HUES48 (cell line): ENCODE measurements around the gene KIAA1755.

Experiments
- H3K27ac ChIP-seq: one replicate; pipeline ENCODE4 v1.7.0; 2013; ENCODE audit warnings: low read depth, low read length, inconsistent platforms
- H3K27me3 ChIP-seq: 2 replicates; pipeline ENCODE4 v1.6.1; 2013; ENCODE audit warnings: mild to moderate bottlenecking, low read length; ENCODE audit not compliant: control insufficient read depth, insufficient read depth
- H3K36me3 ChIP-seq: 2 replicates; pipeline ENCODE4 v1.6.1; 2013; ENCODE audit warnings: low read length; ENCODE audit not compliant: control insufficient read depth, insufficient read depth
- H3K4me1 ChIP-seq: 2 replicates; pipeline ENCODE4 v1.6.1; 2013; ENCODE audit warnings: mild to moderate bottlenecking, low read length; ENCODE audit not compliant: control insufficient read depth, insufficient read depth
- H3K4me3 ChIP-seq: 2 replicates; pipeline ENCODE4 v1.5.1; 2013; ENCODE audit warnings: mild to moderate bottlenecking, low read depth, low read length
- H3K9ac ChIP-seq: 2 replicates; pipeline ENCODE4 v1.6.1; 2013; ENCODE audit warnings: mild to moderate bottlenecking, low read depth, low read length, moderate library complexity
- H3K9me3 ChIP-seq: 2 replicates; pipeline ENCODE4 v1.6.1; 2013; ENCODE audit warnings: low read length; ENCODE audit not compliant: control insufficient read depth, insufficient read depth

KIAA1755 gene

GRCh38 chr20:38216201-38216600, 44.3 kb downstream of the KIAA1755 start:
- H3K9me3 ChIP-seq, result no peaks in the 10 kb centered on the region
- H3K27ac ChIP-seq, result no peak overlapping the region
- no peaks in the 10 kb centered on the region for H3K4me1 ChIP-seq
- H3K4me3 ChIP-seq, result no peak overlapping the region
- H3K27me3 ChIP-seq, result no peaks in the 10 kb centered on the region
- H3K36me3 ChIP-seq, result no peaks in the 10 kb centered on the region
- no peak overlapping the region for H3K9ac ChIP-seq

- H3K4me3 ChIP-seq, result no peak overlapping the region
- no peaks in the 10 kb centered on the region for H3K27me3 ChIP-seq
- H3K4me1 ChIP-seq, result no peaks in the 10 kb centered on the region
- H3K9ac ChIP-seq, result no peak overlapping the region
- H3K36me3 ChIP-seq, result no peaks in the 10 kb centered on the region
- no peak overlapping the region for H3K27ac ChIP-seq
- no peaks in the 10 kb centered on the region for H3K9me3 ChIP-seq
Measured at GRCh38 chr20:38215194-38216182, 45.0 kb downstream of the KIAA1755 start.

DNA sequence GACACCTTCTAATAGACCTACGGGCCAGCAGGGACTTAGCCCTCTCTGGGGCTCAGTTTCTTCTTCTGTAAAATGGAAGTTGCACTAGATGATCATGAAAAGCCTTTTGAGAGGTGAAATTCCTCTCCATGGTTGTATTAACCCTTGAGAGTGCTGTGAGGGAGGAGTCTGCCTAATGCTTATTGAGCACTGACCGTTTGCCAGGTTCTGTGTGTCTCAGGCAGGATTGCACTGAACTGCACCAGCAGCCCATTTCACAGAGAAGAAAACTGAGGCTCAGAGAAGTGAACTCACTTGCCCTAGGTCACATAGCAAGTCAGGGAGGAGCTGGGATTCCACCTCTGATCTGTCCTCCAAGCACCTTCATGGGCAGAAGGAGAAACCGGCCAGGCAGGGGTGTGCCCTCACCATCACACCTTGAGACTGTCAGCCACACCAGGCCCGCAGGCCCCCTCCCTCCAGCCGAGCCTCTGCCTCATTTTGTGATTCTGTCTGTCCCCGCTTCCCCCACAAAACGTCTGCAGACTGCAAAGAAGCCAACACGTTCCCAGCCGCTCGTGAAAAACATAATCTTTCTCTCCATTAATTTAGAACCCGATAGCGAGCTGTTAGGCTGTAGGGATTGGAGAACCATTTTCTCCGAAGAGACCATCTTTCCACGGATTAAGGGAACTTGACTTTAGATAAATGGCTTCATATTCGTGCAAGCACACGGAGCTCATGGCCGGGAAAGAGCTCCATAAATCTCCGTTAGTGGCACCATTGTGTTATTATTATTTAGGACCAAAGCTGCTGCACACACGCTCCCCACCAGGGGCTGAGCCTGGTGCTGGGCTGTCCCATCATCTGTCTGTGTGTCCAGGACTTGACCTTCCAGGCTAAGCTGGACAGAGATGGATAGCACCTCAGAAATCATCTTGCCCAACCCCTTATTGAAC, 46.0 kb downstream of the KIAA1755 start:
- Histone ChIP-seq H3K9me3 (no peaks in the 10 kb centered on the region), H3K9ac (no peak overlapping the region), H3K27ac (no peak overlapping the region), H3K4me1 (no peaks in the 10 kb centered on the region), H3K27me3 (no peaks in the 10 kb centered on the region), H3K36me3 (no peaks in the 10 kb centered on the region), H3K4me3 (no peak overlapping the region)

DNA sequence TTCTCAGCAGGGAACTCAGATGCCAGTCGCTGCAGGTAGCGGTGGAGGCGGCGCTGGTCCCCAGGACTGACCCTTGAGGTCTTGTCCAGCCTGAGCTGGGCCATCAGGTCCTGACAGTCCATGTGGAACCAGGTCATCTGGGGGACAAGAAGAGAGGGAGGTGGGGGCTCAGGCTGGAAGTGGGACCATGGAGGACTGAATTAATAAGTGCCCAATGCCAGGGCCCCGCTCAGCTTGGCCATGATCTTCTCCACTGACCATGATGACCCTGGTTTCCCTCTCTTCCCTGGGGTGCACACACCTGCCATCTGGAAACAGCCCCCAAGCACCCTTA, 47.0 kb downstream of the KIAA1755 start:
- no peaks in the 10 kb centered on the region for H3K4me1 ChIP-seq
- no peak overlapping the region for H3K27ac ChIP-seq
- no peaks in the 10 kb centered on the region for H3K36me3 ChIP-seq
- H3K9ac ChIP-seq, result no peak overlapping the region
- H3K27me3 ChIP-seq, result no peaks in the 10 kb centered on the region
- no peak overlapping the region for H3K4me3 ChIP-seq
- no peaks in the 10 kb centered on the region for H3K9me3 ChIP-seq

DNA sequence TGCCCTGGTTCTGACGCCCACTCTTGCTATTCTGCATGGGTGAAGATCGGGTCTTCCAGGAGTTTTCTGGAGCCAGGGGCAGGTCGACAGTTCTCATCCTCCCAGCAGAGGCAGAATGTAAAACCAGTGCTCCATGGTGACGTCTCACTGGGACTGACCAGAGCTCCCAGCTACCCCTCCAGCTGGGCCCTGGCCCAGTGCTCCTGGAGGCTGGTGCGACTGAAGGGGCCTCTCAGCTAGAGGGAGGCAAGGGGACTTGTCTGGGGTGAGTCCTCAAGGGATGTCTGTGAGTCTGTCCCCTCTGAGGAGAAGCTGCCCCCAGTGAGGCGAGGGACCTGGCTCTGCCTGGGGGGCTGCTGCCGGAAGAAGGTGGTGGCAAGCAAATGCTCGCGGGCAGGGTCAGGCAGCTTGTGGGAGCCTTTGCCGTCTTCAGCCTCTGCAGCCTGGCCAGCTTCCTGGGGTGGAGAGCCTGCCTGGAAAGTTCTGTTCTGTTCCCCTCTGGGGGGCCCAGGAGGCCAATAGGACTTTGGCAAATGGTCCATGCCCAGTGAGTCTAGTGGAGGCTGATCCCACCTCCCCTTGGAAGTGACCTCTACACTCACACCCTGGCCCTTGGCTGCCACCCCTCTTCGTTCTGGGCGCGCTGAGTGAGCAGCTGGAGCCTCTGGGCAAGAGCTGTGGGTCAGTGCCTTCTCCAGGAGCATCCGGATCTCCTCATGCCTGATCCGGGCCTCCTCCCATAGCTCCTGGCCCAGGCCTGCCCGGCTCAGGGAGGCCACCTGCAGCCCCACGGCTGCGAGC, 47.5 kb downstream of the KIAA1755 start:
- Histone ChIP-seq H3K9ac (no peak overlapping the region), H3K27me3 (no peaks in the 10 kb centered on the region), H3K4me3 (no peak overlapping the region), H3K36me3 (no peaks in the 10 kb centered on the region), H3K4me1 (no peaks in the 10 kb centered on the region), H3K9me3 (no peaks in the 10 kb centered on the region), H3K27ac (no peak overlapping the region)

- no peaks in the 10 kb centered on the region for H3K4me1 ChIP-seq
- no peak overlapping the region for H3K27ac ChIP-seq
- no peaks in the 10 kb centered on the region for H3K36me3 ChIP-seq
- no peak overlapping the region for H3K9ac ChIP-seq
- H3K27me3 ChIP-seq, result no peaks in the 10 kb centered on the region
- no peaks in the 10 kb centered on the region for H3K9me3 ChIP-seq
- no peak overlapping the region for H3K4me3 ChIP-seq
Measured at GRCh38 chr20:38211200-38212097, 49.1 kb downstream of the KIAA1755 start.

- H3K36me3 ChIP-seq, result no peaks in the 10 kb centered on the region
- H3K9me3 ChIP-seq, result no peaks in the 10 kb centered on the region
- H3K4me3 ChIP-seq, result no peak overlapping the region
- no peaks in the 10 kb centered on the region for H3K27me3 ChIP-seq
- no peaks in the 10 kb centered on the region for H3K4me1 ChIP-seq
- no peak overlapping the region for H3K9ac ChIP-seq
- no peak overlapping the region for H3K27ac ChIP-seq
Measured at GRCh38 chr20:38210741-38211140, 49.8 kb downstream of the KIAA1755 start.

- no peak overlapping the region for H3K9ac ChIP-seq
- H3K27me3 ChIP-seq, result no peaks in the 10 kb centered on the region
- no peaks in the 10 kb centered on the region for H3K9me3 ChIP-seq
- H3K4me1 ChIP-seq, result no peaks in the 10 kb centered on the region
- H3K27ac ChIP-seq, result no peak overlapping the region
- no peak overlapping the region for H3K4me3 ChIP-seq
- H3K36me3 ChIP-seq, result no peaks in the 10 kb centered on the region
Measured at GRCh38 chr20:38209736-38210405, 50.7 kb downstream of the KIAA1755 start.

DNA sequence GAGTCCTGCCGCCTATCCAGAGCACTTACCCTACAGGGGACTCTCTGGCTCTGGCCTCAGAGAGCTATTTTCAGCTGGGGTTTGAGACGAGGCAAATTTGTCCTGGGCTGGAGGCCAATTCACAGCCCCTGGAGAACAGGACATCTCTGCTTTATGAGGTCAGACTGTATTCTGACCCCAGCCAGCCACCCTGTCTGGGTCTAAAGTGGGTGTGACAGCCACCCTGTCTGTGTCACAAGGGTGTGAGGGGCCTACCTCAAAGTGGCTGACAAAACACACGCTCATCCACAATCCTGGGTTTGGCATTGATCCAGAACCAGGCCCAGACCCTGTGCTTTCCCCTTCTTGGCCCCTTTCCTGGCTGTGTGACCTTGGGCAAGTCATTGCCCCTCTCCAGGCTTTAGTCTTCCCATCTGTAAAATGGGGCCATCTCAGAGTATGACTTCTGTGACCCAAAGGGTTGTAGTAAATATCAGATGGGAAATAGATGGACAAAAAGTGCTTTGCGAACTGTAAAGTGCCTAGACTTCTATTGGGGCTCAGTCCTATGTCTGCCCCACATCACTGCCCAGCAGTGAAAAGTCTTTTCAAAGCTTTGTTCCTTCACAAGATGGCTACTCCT, 51.4 kb downstream of the KIAA1755 start:
- H3K36me3 ChIP-seq, result no peaks in the 10 kb centered on the region
- no peaks in the 10 kb centered on the region for H3K9me3 ChIP-seq
- H3K9ac ChIP-seq, result no peak overlapping the region
- H3K27me3 ChIP-seq, result no peaks in the 10 kb centered on the region
- H3K4me1 ChIP-seq, result no peaks in the 10 kb centered on the region
- H3K4me3 ChIP-seq, result no peak overlapping the region
- no peak overlapping the region for H3K27ac ChIP-seq
